A549 (cell line): ENCODE results near the gene PAFAH2. TPM values are rescaled to one million over a fixed set of nuclear protein-coding genes. Genes with fewer than 3 reads are reported as not detected.

Source experiments
- ATAC-seq, 2 experiments: fragments of 200-7000 bp in 1 of 2; fragments of >200 bp in 1 of 2; cut with Nextera tagmentation in 1 of 2; cut with Tn5 transposase in 1 of 2; 3 replicates each; pipeline versions ENCODE4 v1.8.0 to v1.9.1; 2018 to 2020; ENCODE audit warnings: mild to moderate bottlenecking in 1 of 2, moderate library complexity in 1 of 2
- CTCF ChIA-PET: fragments of 300-600 bp; sonication (Branson Sonifier 250); formaldehyde crosslinking; extraction: SDS; loops from one replicate; lab custom pipeline; 2021; ENCODE audit warnings: antibody characterized with exemption, inconsistent platforms; lab: Yijun Ruan, JAX
- POLR2A ChIA-PET: fragments of 350-600 bp; formaldehyde crosslinking; extraction: SDS; loops from one replicate; lab custom pipeline; 2021; ENCODE audit warnings: antibody characterized with exemption, inconsistent platforms; lab: Yijun Ruan, JAX
- DNase-seq, 2 experiments: peaks; one replicate each; pipeline versions ENCODE4 v3.0.0 to v3.0.0-alpha.2; 2011 to 2016; ENCODE audit warnings: low read depth in 1 of 2, low spot score in 1 of 2
- FAIRE-seq: peaks from 2 replicates; lab custom pipeline; 2011; peaks lifted over from hg19 to GRCh38; lab: Jason Lieb, UNC
- H3K27ac ChIP-seq, 2 experiments: fragments of >200 bp; sonication (Bioruptor Twin); formaldehyde crosslinking; 3 replicates each; pipeline ENCODE4 v1.5.1; 2016 to 2017
- H3K4me1 ChIP-seq: fragments of >200 bp; sonication (Bioruptor Twin); formaldehyde crosslinking; 3 replicates; pipeline ENCODE4 v1.6.1; 2016
- H3K4me2 ChIP-seq: fragments of >200 bp; sonication (Bioruptor Twin); formaldehyde crosslinking; 3 replicates; pipeline ENCODE4 v1.6.1; 2016
- H3K4me3 ChIP-seq: fragments of >200 bp; sonication (Bioruptor Twin); formaldehyde crosslinking; 3 replicates; pipeline ENCODE4 v1.5.1; 2016
- H3K9me3 ChIP-seq: fragments of >200 bp; sonication (Bioruptor Twin); formaldehyde crosslinking; 3 replicates; pipeline ENCODE4 v1.6.1; 2016
- BHLHE40 ChIP-seq: IDR thresholded peaks from 2 replicates; pipeline ENCODE4 v1.6.1; 2012; ENCODE audit warnings: low read depth, low read length, inconsistent platforms
- CHD4 ChIP-seq: fragments of 200-600 bp; sonication (generic); IDR thresholded peaks from 2 replicates; pipeline ENCODE4 v1.6.1; 2016; ENCODE audit warnings: antibody characterized with exemption, mild to moderate bottlenecking, borderline replicate concordance
- ESRRA ChIP-seq: fragments of 150-350 bp; IDR thresholded peaks from 2 replicates; pipeline ENCODE4 v1.6.1; 2014; ENCODE audit warnings: mild to moderate bottlenecking, low read length, borderline replicate concordance
- FOSL2 ChIP-seq, 2 experiments: fragments of 450-650 bp in 1 of 2; fragments of >200 bp in 1 of 2; sonication (Bioruptor Twin) in 1 of 2; formaldehyde crosslinking; IDR thresholded peaks; 2 replicates each; pipeline versions ENCODE4 v1.5.0 to v1.6.1; 2016 to 2020; ENCODE audit warnings: mild to moderate bottlenecking in 1 of 2, moderate library complexity in 1 of 2
- GATA3 ChIP-seq: IDR thresholded peaks from 2 replicates; pipeline ENCODE4 v1.6.1; 2012; ENCODE audit warnings: borderline replicate concordance
- HEYL ChIP-seq: fragments of 250-450 bp; sonication (Bioruptor Pico); IDR thresholded peaks from 2 replicates; pipeline ENCODE4 v1.8.0; 2021; ENCODE audit warnings: mild to moderate bottlenecking, moderate library complexity
- HOXA7 ChIP-seq: fragments of 250-450 bp; sonication (Bioruptor Pico); IDR thresholded peaks from 2 replicates; pipeline ENCODE4 v1.5.0; 2020; ENCODE audit warnings: mild to moderate bottlenecking, moderate library complexity
- MAZ ChIP-seq: fragments of 150-350 bp; IDR thresholded peaks from 2 replicates; pipeline ENCODE4 v1.6.1; 2014; ENCODE audit warnings: antibody characterized with exemption, low read depth, low read length, borderline replicate concordance
- NPAS2 ChIP-seq: fragments of 250-450 bp; sonication (Bioruptor Pico); IDR thresholded peaks from 2 replicates; pipeline ENCODE4 v1.8.0; 2022; ENCODE audit warnings: mild to moderate bottlenecking, moderate library complexity, borderline replicate concordance
- NR3C1 ChIP-seq: fragments of >200 bp; sonication (Bioruptor Twin); formaldehyde crosslinking; IDR thresholded peaks from 3 replicates; pipeline ENCODE4 v1.6.1; 2017
- RARB ChIP-seq: fragments of 250-450 bp; sonication (Bioruptor Pico); IDR thresholded peaks from 2 replicates; pipeline ENCODE4 v1.8.0; 2021; ENCODE audit warnings: mild to moderate bottlenecking, moderate library complexity
- ZC3H11A ChIP-seq: fragments of 450-650 bp; IDR thresholded peaks from 2 replicates; pipeline ENCODE4 v1.6.1; 2014; ENCODE audit warnings: antibody characterized with exemption, mild to moderate bottlenecking
- ZNF302 ChIP-seq: fragments of 250-450 bp; sonication (Bioruptor Pico); IDR thresholded peaks from 2 replicates; pipeline ENCODE4 v1.9.0; 2021; ENCODE audit warnings: inconsistent platforms, mild to moderate bottlenecking, moderate library complexity
- ZSCAN20 ChIP-seq: fragments of 250-450 bp; sonication (Bioruptor Pico); IDR thresholded peaks from 2 replicates; pipeline ENCODE4 v1.8.0; 2022; ENCODE audit warnings: mild to moderate bottlenecking, moderate library complexity
- WGBS: methylation state at CpG from one replicate; pipeline ENCODE4 v1.1.6; 2017; ENCODE audit errors: missing lambda C conversion rate; 5-methylcytosine and 5-hydroxymethylcytosine counted together
- polyA plus RNA-seq, 4 experiments: library from polyadenylated mRNA; depleted of rRNA in 3 of 4; stranded (reverse); fragments of >200 nt; fragmentation: RNase III in 1 of 4; extraction: RNeasy Plus Mini Kit Qiagen cat#74134 plus additional on column Dnase treatment in 1 of 4; gene quantifications; 2 replicates in 3 of 4; 3 replicates in 1 of 4; pipeline ENCODE4 v1.2.3, GENCODE V29; 2011 to 2017
- TF ChIP-seq, protein P1 (sequence below): fragments of 200-600 bp; sonication (generic); IDR thresholded peaks from 2 replicates; pipeline ENCODE4 v1.6.1; 2016; ENCODE audit warnings: antibody characterized with exemption, mild to moderate bottlenecking, moderate library complexity
- TF ChIP-seq, protein P2 (sequence below): IDR thresholded peaks from 2 replicates; pipeline ENCODE4 v1.6.1; 2012
- TF ChIP-seq, protein P3 (sequence below): fragments of 250-450 bp; sonication (Bioruptor Pico); IDR thresholded peaks from 2 replicates; pipeline ENCODE4 v1.5.0; 2021; ENCODE audit warnings: mild to moderate bottlenecking, moderate library complexity, borderline replicate concordance
- TF ChIP-seq, protein P4 (sequence below): IDR thresholded peaks from 2 replicates; pipeline ENCODE4 v1.6.1; 2012; ENCODE audit warnings: low read depth, borderline replicate concordance
- TF ChIP-seq, protein P5 (sequence below): IDR thresholded peaks from 2 replicates; pipeline ENCODE4 v1.6.1; 2012
- TF ChIP-seq, protein P6 (sequence below): fragments of 150-350 bp; IDR thresholded peaks from 2 replicates; pipeline ENCODE4 v1.6.1; 2014; ENCODE audit warnings: low read depth, mild to moderate bottlenecking, low read length
- TF ChIP-seq, protein P7 (sequence below): fragments of 250-450 bp; sonication (Bioruptor Pico); IDR thresholded peaks from 2 replicates; pipeline ENCODE4 v1.5.0; 2020; ENCODE audit warnings: low read depth, mild to moderate bottlenecking, moderate library complexity

Gene PAFAH2
- polyA plus RNA-seq, 2 of the 4 experiments (the other 2 are of a cell fraction) = 6.3 to 13.7 TPM

DNA sequence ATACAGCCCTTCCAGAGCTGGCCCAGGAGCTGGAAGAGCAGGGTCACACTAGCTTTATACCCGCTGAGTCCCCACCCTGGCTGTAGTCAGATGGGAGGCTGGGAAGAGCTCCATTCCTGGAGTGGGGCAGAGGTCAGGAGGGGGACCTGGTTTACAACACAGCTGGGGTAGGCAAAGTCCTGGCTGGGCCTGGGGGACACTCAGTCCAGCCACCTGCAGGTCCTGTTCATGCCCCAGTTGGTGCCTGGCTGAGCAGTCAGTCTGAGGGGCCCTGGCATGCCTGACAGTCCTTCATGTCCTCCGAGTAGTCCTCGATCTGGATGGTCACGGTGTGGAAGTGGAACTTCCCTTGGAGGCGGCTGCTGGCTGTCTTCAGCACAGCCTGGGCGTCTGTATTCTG, 41.0 kb upstream of the PAFAH2 start:
- Histone ChIP-seq H3K4me1 (peaks cover 11% of the 10 kb centered on the region), H3K4me3 (no peak overlapping the region), H3K9me3 (no peaks in the 10 kb centered on the region), H3K27ac (no peak overlapping the region), H3K4me2 (no peak overlapping the region)
- WGBS = 90% methylated on average over 2 of the region's 6 CpGs
- CTCF ChIA-PET = interaction anchor here (1.0 to 1.7 kb wide), 5 partner anchors 20 to 144 kb away, joined by 3 to 8 read pairs (median 4); no protein-coding TSS in a partner anchor
- POLR2A ChIA-PET = no interaction called here
- no peak for ATAC-seq
- TF ChIP-seq, protein P1, sequence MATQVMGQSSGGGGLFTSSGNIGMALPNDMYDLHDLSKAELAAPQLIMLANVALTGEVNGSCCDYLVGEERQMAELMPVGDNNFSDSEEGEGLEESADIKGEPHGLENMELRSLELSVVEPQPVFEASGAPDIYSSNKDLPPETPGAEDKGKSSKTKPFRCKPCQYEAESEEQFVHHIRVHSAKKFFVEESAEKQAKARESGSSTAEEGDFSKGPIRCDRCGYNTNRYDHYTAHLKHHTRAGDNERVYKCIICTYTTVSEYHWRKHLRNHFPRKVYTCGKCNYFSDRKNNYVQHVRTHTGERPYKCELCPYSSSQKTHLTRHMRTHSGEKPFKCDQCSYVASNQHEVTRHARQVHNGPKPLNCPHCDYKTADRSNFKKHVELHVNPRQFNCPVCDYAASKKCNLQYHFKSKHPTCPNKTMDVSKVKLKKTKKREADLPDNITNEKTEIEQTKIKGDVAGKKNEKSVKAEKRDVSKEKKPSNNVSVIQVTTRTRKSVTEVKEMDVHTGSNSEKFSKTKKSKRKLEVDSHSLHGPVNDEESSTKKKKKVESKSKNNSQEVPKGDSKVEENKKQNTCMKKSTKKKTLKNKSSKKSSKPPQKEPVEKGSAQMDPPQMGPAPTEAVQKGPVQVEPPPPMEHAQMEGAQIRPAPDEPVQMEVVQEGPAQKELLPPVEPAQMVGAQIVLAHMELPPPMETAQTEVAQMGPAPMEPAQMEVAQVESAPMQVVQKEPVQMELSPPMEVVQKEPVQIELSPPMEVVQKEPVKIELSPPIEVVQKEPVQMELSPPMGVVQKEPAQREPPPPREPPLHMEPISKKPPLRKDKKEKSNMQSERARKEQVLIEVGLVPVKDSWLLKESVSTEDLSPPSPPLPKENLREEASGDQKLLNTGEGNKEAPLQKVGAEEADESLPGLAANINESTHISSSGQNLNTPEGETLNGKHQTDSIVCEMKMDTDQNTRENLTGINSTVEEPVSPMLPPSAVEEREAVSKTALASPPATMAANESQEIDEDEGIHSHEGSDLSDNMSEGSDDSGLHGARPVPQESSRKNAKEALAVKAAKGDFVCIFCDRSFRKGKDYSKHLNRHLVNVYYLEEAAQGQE = no peak
- no peak for TF ChIP-seq BHLHE40
- TF ChIP-seq, protein P2, sequence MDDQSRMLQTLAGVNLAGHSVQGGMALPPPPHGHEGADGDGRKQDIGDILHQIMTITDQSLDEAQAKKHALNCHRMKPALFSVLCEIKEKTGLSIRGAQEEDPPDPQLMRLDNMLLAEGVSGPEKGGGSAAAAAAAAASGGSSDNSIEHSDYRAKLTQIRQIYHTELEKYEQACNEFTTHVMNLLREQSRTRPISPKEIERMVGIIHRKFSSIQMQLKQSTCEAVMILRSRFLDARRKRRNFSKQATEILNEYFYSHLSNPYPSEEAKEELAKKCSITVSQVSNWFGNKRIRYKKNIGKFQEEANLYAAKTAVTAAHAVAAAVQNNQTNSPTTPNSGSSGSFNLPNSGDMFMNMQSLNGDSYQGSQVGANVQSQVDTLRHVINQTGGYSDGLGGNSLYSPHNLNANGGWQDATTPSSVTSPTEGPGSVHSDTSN = no peak
- no peak for FAIRE-seq
- DNase-seq = no peak

DNA sequence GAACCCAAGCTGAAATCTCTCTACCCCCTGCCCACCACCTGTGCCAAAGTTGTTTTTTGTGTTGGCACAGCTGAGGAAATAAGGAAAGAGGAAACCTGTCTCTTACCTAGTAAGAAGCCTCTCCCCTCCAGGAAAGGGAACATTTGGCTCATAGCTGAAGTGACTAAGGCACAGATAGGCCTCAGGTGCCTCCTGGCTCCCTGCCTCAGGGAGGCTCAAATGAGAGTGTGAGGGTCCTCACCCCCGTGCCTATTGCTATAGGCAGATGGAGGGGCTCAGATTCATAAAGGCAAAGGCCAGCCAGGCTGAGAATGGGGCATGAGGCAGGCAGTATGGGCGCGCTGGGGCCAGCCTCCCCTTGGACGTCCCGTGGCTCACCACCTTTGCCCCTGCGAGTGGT, 40.6 kb upstream of the PAFAH2 start:
- no peak for FAIRE-seq
- no peak for TF ChIP-seq HEYL
- no peak for TF ChIP-seq MAZ
- no peak for TF ChIP-seq CHD4
- TF ChIP-seq, protein P3, sequence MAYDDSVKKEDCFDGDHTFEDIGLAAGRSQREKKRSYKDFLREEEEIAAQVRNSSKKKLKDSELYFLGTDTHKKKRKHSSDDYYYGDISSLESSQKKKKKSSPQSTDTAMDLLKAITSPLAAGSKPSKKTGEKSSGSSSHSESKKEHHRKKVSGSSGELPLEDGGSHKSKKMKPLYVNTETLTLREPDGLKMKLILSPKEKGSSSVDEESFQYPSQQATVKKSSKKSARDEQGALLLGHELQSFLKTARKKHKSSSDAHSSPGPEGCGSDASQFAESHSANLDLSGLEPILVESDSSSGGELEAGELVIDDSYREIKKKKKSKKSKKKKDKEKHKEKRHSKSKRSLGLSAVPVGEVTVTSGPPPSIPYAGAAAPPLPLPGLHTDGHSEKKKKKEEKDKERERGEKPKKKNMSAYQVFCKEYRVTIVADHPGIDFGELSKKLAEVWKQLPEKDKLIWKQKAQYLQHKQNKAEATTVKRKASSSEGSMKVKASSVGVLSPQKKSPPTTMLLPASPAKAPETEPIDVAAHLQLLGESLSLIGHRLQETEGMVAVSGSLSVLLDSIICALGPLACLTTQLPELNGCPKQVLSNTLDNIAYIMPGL (CRISPR knock-in tag) = no peak
- TF ChIP-seq NR3C1 = no peak
- no peak for TF ChIP-seq ZNF302
- TF ChIP-seq NPAS2 (CRISPR knock-in tag) = no peak
- TF ChIP-seq, protein P4, sequence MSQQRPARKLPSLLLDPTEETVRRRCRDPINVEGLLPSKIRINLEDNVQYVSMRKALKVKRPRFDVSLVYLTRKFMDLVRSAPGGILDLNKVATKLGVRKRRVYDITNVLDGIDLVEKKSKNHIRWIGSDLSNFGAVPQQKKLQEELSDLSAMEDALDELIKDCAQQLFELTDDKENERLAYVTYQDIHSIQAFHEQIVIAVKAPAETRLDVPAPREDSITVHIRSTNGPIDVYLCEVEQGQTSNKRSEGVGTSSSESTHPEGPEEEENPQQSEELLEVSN = no peak
- no peak for TF ChIP-seq ZSCAN20 (CRISPR knock-in tag)
- TF ChIP-seq ZC3H11A = no peak
- TF ChIP-seq, protein P5, sequence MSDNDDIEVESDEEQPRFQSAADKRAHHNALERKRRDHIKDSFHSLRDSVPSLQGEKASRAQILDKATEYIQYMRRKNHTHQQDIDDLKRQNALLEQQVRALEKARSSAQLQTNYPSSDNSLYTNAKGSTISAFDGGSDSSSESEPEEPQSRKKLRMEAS = no peak
- TF ChIP-seq HOXA7 = no peak
- TF ChIP-seq RARB (CRISPR knock-in tag) = no peak
- TF ChIP-seq GATA3 = no peak
- TF ChIP-seq FOSL2 (IDR thresholded peaks at IDR 0.05) = no peak
- no peak for TF ChIP-seq FOSL2 (CRISPR knock-in tag; IDR thresholded peaks at IDR 0.05)
- TF ChIP-seq ESRRA = no peak
- TF ChIP-seq, protein P6, sequence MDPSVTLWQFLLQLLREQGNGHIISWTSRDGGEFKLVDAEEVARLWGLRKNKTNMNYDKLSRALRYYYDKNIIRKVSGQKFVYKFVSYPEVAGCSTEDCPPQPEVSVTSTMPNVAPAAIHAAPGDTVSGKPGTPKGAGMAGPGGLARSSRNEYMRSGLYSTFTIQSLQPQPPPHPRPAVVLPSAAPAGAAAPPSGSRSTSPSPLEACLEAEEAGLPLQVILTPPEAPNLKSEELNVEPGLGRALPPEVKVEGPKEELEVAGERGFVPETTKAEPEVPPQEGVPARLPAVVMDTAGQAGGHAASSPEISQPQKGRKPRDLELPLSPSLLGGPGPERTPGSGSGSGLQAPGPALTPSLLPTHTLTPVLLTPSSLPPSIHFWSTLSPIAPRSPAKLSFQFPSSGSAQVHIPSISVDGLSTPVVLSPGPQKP = no peak
- TF ChIP-seq, protein P7, sequence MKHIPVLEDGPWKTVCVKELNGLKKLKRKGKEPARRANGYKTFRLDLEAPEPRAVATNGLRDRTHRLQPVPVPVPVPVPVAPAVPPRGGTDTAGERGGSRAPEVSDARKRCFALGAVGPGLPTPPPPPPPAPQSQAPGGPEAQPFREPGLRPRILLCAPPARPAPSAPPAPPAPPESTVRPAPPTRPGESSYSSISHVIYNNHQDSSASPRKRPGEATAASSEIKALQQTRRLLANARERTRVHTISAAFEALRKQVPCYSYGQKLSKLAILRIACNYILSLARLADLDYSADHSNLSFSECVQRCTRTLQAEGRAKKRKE (CRISPR knock-in tag) = no peak
- POLR2A ChIA-PET = no interaction called here

More for the DNA sequence above, 40.6 kb upstream of the PAFAH2 start:
- Histone ChIP-seq H3K4me2 (no peak overlapping the region), H3K27ac (no peak overlapping the region), H3K9me3 (no peaks in the 10 kb centered on the region), H3K4me3 (no peak overlapping the region), H3K4me1 (peaks cover 11% of the 10 kb centered on the region)
- WGBS = 83% methylated on average over 2 of the region's 6 CpGs
- CTCF ChIA-PET = interaction anchor here (1.0 to 1.7 kb wide), 5 partner anchors 20 to 143 kb away, joined by 3 to 8 read pairs (median 4); no protein-coding TSS in a partner anchor
- ATAC-seq (no peak), DNase-seq (no peak)
